ENCODE results near the gene CAMTA2.

DNA sequence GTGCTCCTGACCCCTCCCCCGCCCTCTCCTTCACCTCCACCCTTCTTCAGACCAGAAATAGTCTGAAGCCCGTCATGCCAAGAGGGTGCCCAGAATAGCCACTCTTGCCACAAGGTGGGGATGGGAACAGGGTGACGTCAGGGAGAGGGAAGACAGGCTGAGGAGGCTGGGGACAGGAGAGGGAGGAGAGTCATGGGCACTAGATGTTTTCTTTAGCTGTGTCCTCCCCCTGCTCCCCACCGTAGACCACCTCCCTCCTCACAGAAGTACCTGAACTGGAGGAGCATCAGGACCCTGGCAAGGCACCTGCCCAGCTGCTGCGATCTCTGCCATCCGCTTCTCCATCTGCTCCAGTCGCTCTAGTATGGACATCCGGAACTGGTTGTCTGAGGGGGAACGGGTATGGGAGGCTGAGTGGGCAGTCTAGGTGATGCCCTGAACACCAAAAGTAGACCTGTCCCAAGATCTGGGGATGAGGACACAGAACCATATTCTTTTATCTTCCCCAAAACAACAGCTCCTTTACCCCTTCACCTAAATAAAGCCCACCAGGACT, 13.3 kb downstream of the CAMTA2 start:
- TF ChIP-seq CTCF (optimal IDR thresholded peaks at IDR 0.05 in 1 of 3, IDR thresholded peaks at IDR 0.05 in 1 of 3, conservative IDR thresholded peaks at IDR 0.05 in 1 of 3; ENCODE audit: extremely low read depth in 1 of 3, insufficient read depth in 2 of 3, low read length in 3 of 3) (no peak), EZH2 (IDR thresholded peaks at IDR 0.05; ENCODE audit: low read length) (no peak)
